ENCODE data around the gene ENDOV.

GRCh38 chr17:80468242-80468641, 53.3 kb downstream of the ENDOV start:
- TF ChIP-seq CTCF (IDR thresholded peaks at IDR 0.05) (no peak), POLR2A (IDR thresholded peaks at IDR 0.05) (no peak)

Measured in suprapubic skin (tissue), 3 donors.